Heart left ventricle (tissue), 16 donors: Measurements from ENCODE around the gene NEUROG1. TPM values are rescaled to one million over a fixed set of nuclear protein-coding genes. Genes with fewer than 3 reads are reported as not detected.

Experiments used
- ATAC-seq, 4 donors: fragments of 200-7000 bp; cut with Tn5 transposase; one replicate each; pipeline ENCODE4 v1.9.1; 2020 to 2022; ENCODE audit warnings: moderate library complexity in 4 of 4, mild to moderate bottlenecking in 3 of 4, moderate number of reproducible peaks in 1 of 4
- DNase-seq, 5 donors: peaks; one replicate each; pipeline ENCODE4 v3.0.0-alpha.2; 2020
- H3K27ac ChIP-seq, 12 donors: fragments of 200-600 bp; sonication (generic) in 4 of 12; one replicate each; pipeline versions ENCODE4 v1.5.0 to v1.8.0; 2016 to 2022; ENCODE audit warnings: mild to moderate bottlenecking in 2 of 12
- H3K27me3 ChIP-seq, 9 donors: fragments of 200-600 bp; sonication (generic) in 2 of 9; one replicate each; pipeline versions ENCODE4 v1.5.1 to v1.8.0; 2016 to 2022; ENCODE audit warnings: mild to moderate bottlenecking in 3 of 9
- H3K36me3 ChIP-seq, 9 donors: fragments of 200-600 bp; sonication (generic) in 2 of 9; one replicate each; pipeline versions ENCODE4 v1.5.0 to v1.8.0; 2018 to 2022; ENCODE audit warnings: mild to moderate bottlenecking in 2 of 9
- H3K4me1 ChIP-seq, 12 donors: fragments of 200-600 bp; sonication (generic) in 4 of 12; one replicate each; pipeline versions ENCODE4 v1.5.0 to v1.8.0; 2016 to 2022; ENCODE audit warnings: mild to moderate bottlenecking in 3 of 12
- H3K4me3 ChIP-seq, 12 donors: fragments of 200-600 bp; sonication (generic) in 4 of 12; one replicate each; pipeline versions ENCODE4 v1.5.0 to v1.8.0; 2017 to 2022; ENCODE audit warnings: mild to moderate bottlenecking in 9 of 12, moderate library complexity in 4 of 12
- H3K9me3 ChIP-seq, 12 donors: fragments of 200-600 bp; sonication (generic) in 4 of 12; one replicate each; pipeline versions ENCODE4 v1.5.0 to v1.8.0; 2016 to 2022; ENCODE audit warnings: mild to moderate bottlenecking in 1 of 12
- CTCF ChIP-seq, 12 donors: fragments of 200-600 bp; sonication (generic) in 4 of 12; IDR thresholded peaks; one replicate each; pipeline versions ENCODE4 v1.5.0 to v1.8.0; 2018 to 2022; ENCODE audit warnings: antibody characterized with exemption in 12 of 12, mild to moderate bottlenecking in 5 of 12
- POLR2A ChIP-seq, 2 donors: fragments of 450-650 bp; IDR thresholded peaks; one replicate each; pipeline ENCODE4 v1.6.1; 2017; ENCODE audit warnings: antibody characterized with exemption in 2 of 2, mild to moderate bottlenecking in 2 of 2, moderate library complexity in 2 of 2
- WGBS, 4 donors: extraction: QIAGEN DNeasy Blood & Tissue Kit in 2 of 4; methylation state at CpG; one replicate each; pipeline versions ENCODE4 v1.1.5 to v1.1.7; 2013 to 2018; 5-methylcytosine and 5-hydroxymethylcytosine counted together
- intact Hi-C, 10 donors: fragments of 100-400 bp; cut with DNase I; formaldehyde crosslinking; loops; one replicate each; pipeline versions ENCODE4 v1.11.1 to v1.14.2; 2022
- polyA plus RNA-seq, 2 donors: library from polyadenylated mRNA; stranded (reverse); fragments of 200-250 nt; gene quantifications; one replicate each; pipeline ENCODE4 v1.2.3, GENCODE V29; 2013
- total RNA-seq, 9 donors: library from RNA; depleted of rRNA in 2 of 9; stranded (reverse); fragments of >200 nt in 2 of 9; fragmentation: NEBNext Ultra II Directional in 3 of 9; extraction: Animal tissue kit (Norgen Biotek cat#: 25700) in 3 of 9; gene quantifications; one replicate each; pipeline versions ENCODE4 v1.1.0 to v1.2.4, GENCODE V29; 2016 to 2023
- donor health status: ischemic (EF 13 %, LVEDD 7.1; RV severe dilation, severe dysfunction).
- donor health status: healthy with polysubstance abuse.
- donor health status: DM: no; HTN: yes; CAD: no.
- donor health status: DM: no; HTN: no; CAD: no.
- donor health status: ischemic (EF 25% LVEDD 6.9; RV normal size, moderate dysfunction).
- donor health status: ischemic (EF 25% LVEDD 5.7; RV mildly dilated, moderate dysfunction).
- donor health status: healthy.
- donor health status: DM: yes; HTN: yes; CAD: no.
- donor health status: ischemic (EF 35%, LVEDD 5.7; RV mildly dilated, moderate dysfunction).
- donor health status: nonischemic (EF 11% LVEDD 7.7; RV severe dilation, severe dysfunction).
- donor health status: DM: yes; HTN: yes; CAD: no.
- donor health status: PGD.
- donor health status: ischemic (EF 29% LVEDD 5.4; RV normal size, mild dysfunction).
- donor health status: nonischemic (EF 23%, LVEDD 6.1; RV moderate dilation, normal function).

The NEUROG1 gene
- total and polyA plus RNA-seq, 11 donors: not detected

GRCh38 chr5:135493406-135494180 is 42.2 kb downstream of the NEUROG1 start:
- H3K36me3 ChIP-seq: no peaks in the 10 kb centered on the region
- no peak overlapping the region for H3K27ac ChIP-seq
- TF ChIP-seq CTCF (IDR thresholded peaks at IDR 0.05) (no peak), POLR2A (IDR thresholded peaks at IDR 0.05) (no peak)
- DNase-seq (no peak), ATAC-seq (peak in 1 of 4 donors; percentile 38)
- 70 to 83% (median 80%) methylated on average over 8 of the region's 8 CpGs for WGBS, 4 donors
- H3K4me3 ChIP-seq: no peak overlapping the region
- intact Hi-C loops: no loop called here
- H3K27me3 ChIP-seq: peaks cover 13 to 85% (median 53%) of the 10 kb centered on the region in 9 donors
- peaks cover 0 to 29% (median 16%) of the 10 kb centered on the region in 12 donors for H3K4me1 ChIP-seq
- H3K9me3 ChIP-seq: no peaks in the 10 kb centered on the region

- 47 to 56% (median 53%) methylated on average over 3 of the region's 3 CpGs for WGBS, 4 donors
- peaks cover 21 to 93% (median 59%) of the 10 kb centered on the region in 9 donors for H3K27me3 ChIP-seq
- H3K4me3 ChIP-seq: no peak overlapping the region
- no peak overlapping the region for H3K27ac ChIP-seq
- no peaks in the 10 kb centered on the region for H3K36me3 ChIP-seq
- no peaks in the 10 kb centered on the region for H3K9me3 ChIP-seq
- intact Hi-C loops: no loop called here
- DNase-seq: no peak
- no peak for ATAC-seq
- TF ChIP-seq POLR2A (IDR thresholded peaks at IDR 0.05) (no peak), CTCF (IDR thresholded peaks at IDR 0.05) (no peak)
- peaks cover 0 to 32% (median 18%) of the 10 kb centered on the region in 12 donors for H3K4me1 ChIP-seq
Measured at GRCh38 chr5:135492319-135492626, 43.5 kb downstream of the NEUROG1 start.

- no peak for TF ChIP-seq POLR2A (IDR thresholded peaks at IDR 0.05)
- TF ChIP-seq CTCF (IDR thresholded peaks at IDR 0.05): no peak
- peaks cover 24 to 94% (median 61%) of the 10 kb centered on the region in 9 donors for H3K27me3 ChIP-seq
Measured at GRCh38 chr5:135491552-135492318, 44.0 kb downstream of the NEUROG1 start.

GRCh38 chr5:135491038-135491551 is 44.7 kb downstream of the NEUROG1 start:
- intact Hi-C loops: no loop called here
- Histone ChIP-seq H3K36me3 (no peaks in the 10 kb centered on the region), H3K27me3 (peaks cover 24 to 95% (median 66%) of the 10 kb centered on the region in 9 donors), H3K4me3 (no peak overlapping the region), H3K27ac (no peak overlapping the region), H3K4me1 (peaks cover 0 to 32% (median 18%) of the 10 kb centered on the region in 12 donors), H3K9me3 (no peaks in the 10 kb centered on the region)
- no peak for DNase-seq
- 13 to 30% (median 18%) methylated on average over 10 to 14 of the region's 14 CpGs for WGBS, 4 donors
- TF ChIP-seq POLR2A (IDR thresholded peaks at IDR 0.05) (no peak), CTCF (IDR thresholded peaks at IDR 0.05) (no peak)
- no peak for ATAC-seq

More at GRCh38 chr5:135491552-135492318, 44.0 kb downstream of the NEUROG1 start:
- ATAC-seq: no peak
- Histone ChIP-seq H3K9me3 (no peaks in the 10 kb centered on the region), H3K27ac (no peak overlapping the region), H3K36me3 (no peaks in the 10 kb centered on the region), H3K4me3 (no peak overlapping the region), H3K4me1 (peaks cover 0 to 32% (median 18%) of the 10 kb centered on the region in 12 donors)
- 6 to 14% (median 10%) methylated on average over 26 to 40 of the region's 40 CpGs for WGBS, 4 donors
- no peak for DNase-seq
- intact Hi-C loops: no loop called here
